Measurements from ENCODE around the gene PSMC1.

- TF ChIP-seq CTCF (IDR thresholded peaks at IDR 0.05) = no peak
- no peak for TF ChIP-seq POLR2A (IDR thresholded peaks at IDR 0.05)
These were observed 19.5 kb downstream of the PSMC1 start for GRCh38 chr14:90275820-90276219.
